Measurements from ENCODE around the gene HAVCR2. TPM values are rescaled to one million over a fixed set of nuclear protein-coding genes. Genes with fewer than 3 reads are reported as not detected.

Gene HAVCR2
- total and polyA plus RNA-seq, 10 of the 15 experiments (the other 5 are each of a cell fraction or from before 2014, with no cell fraction given): 5.2 to 7.5 (median 6.9) TPM

- SMC1A ChIA-PET (ENCODE audit: uncharacterized antibody, unreplicated experiment): interaction anchor here (0.9 kb wide), 1 partner anchor 74 kb away, joined by 3 read pairs; the partner anchor contains the start of gene MED7
- H3K79me2 ChIP-seq (ENCODE audit: control insufficient read depth, insufficient read depth, low read length): no peaks in the 10 kb centered on the region
Observed at GRCh38 chr5:157068785-157069184, 40.1 kb downstream of the HAVCR2 start.

GRCh38 chr5:157068339-157068738 lies 40.5 kb downstream of the HAVCR2 start:
- no peak overlapping the region for H3K9ac ChIP-seq (ENCODE audit: control insufficient read depth, insufficient read depth, low read length)
- no peaks in the 10 kb centered on the region for H3K36me3 ChIP-seq (ENCODE audit: control insufficient read depth in 2 of 2, insufficient read depth in 2 of 2, low read length in 1 of 2)
- WGBS (ENCODE audit: insufficient coverage, insufficient replicate concordance, low lambda C conversion rate, missing lambda C conversion rate): 70% methylated on average over 5 of the region's 5 CpGs
- no peak overlapping the region for H3K4me2 ChIP-seq (ENCODE audit: control insufficient read depth, insufficient read depth)
- TF ChIP-seq KAT2A (conservative IDR thresholded peaks at IDR 0.05; ENCODE audit: control insufficient read depth, low read depth, low read length): no peak
- POLR2A ChIA-PET: no interaction called here
- SMC1A ChIA-PET (ENCODE audit: uncharacterized antibody, unreplicated experiment): no interaction called here
- RAD21 ChIA-PET (ENCODE audit: unreplicated experiment): no interaction called here
- no peaks in the 10 kb centered on the region for H3K9me3 ChIP-seq (replicated peaks; ENCODE audit: control insufficient read depth, insufficient read depth, low read length)
- no TSS peak for BruUV-seq (replicated peaks)
- H4K20me1 ChIP-seq (ENCODE audit: control insufficient read depth, insufficient read depth): no peaks in the 10 kb centered on the region
- no peak overlapping the region for H3K4me3 ChIP-seq
- no peak for ATAC-seq
- in situ Hi-C loops (cut with MboI) (no loop called here), intact Hi-C loops (cut with micrococcal nuclease; ENCODE audit: unreplicated experiment) (no loop called here)
- no peaks in the 10 kb centered on the region for H3K4me1 ChIP-seq (ENCODE audit: control insufficient read depth, insufficient read depth, low read length)
- H3K27ac ChIP-seq (ENCODE audit: control insufficient read depth, insufficient read depth): no peak overlapping the region
- no peak for DNase-seq (ENCODE audit: low read depth, low spot score)
- FAIRE-seq: no peak
- H3K79me2 ChIP-seq (ENCODE audit: control insufficient read depth, insufficient read depth, low read length): no peaks in the 10 kb centered on the region
- CTCF ChIA-PET: no interaction called here
- H3K27me3 ChIP-seq (replicated peaks in 1 of 2; ENCODE audit: control insufficient read depth in 2 of 2, insufficient read depth in 2 of 2, low read length in 1 of 2): no peaks in the 10 kb centered on the region
- no peak overlapping the region for H2AFZ ChIP-seq (ENCODE audit: control insufficient read depth, low read depth, low read length)

More at GRCh38 chr5:157068785-157069184, 40.1 kb downstream of the HAVCR2 start:
- POLR2A ChIA-PET: no interaction called here
- no peak overlapping the region for H3K4me3 ChIP-seq
- CTCF ChIA-PET: no interaction called here
- RAD21 ChIA-PET (ENCODE audit: unreplicated experiment): no interaction called here
- FAIRE-seq: no peak
- H3K36me3 ChIP-seq (ENCODE audit: control insufficient read depth in 2 of 2, insufficient read depth in 2 of 2, low read length in 1 of 2): no peaks in the 10 kb centered on the region
- no peaks in the 10 kb centered on the region for H3K4me1 ChIP-seq (ENCODE audit: control insufficient read depth, insufficient read depth, low read length)
- no peak overlapping the region for H3K9ac ChIP-seq (ENCODE audit: control insufficient read depth, insufficient read depth, low read length)
- 79% methylated on average over 5 of the region's 5 CpGs for WGBS (ENCODE audit: insufficient coverage, insufficient replicate concordance, low lambda C conversion rate, missing lambda C conversion rate)
- no peaks in the 10 kb centered on the region for H4K20me1 ChIP-seq (ENCODE audit: control insufficient read depth, insufficient read depth)
- in situ Hi-C loops (cut with MboI) (no loop called here), intact Hi-C loops (cut with micrococcal nuclease; ENCODE audit: unreplicated experiment) (no loop called here)
- no peak for TF ChIP-seq FOXK2 (IDR thresholded peaks at IDR 0.05)
- TF ChIP-seq NKRF (conservative IDR thresholded peaks at IDR 0.05): no peak
- no peak for TF ChIP-seq EZH2 (IDR thresholded peaks at IDR 0.05; ENCODE audit: borderline replicate concordance, control insufficient read depth, low read depth, low read length)
- H3K4me2 ChIP-seq (ENCODE audit: control insufficient read depth, insufficient read depth): no peak overlapping the region
- H3K9me3 ChIP-seq (replicated peaks; ENCODE audit: control insufficient read depth, insufficient read depth, low read length): no peaks in the 10 kb centered on the region
- no peak for ATAC-seq
- BruUV-seq (replicated peaks): no TSS peak
- no peaks in the 10 kb centered on the region for H3K27me3 ChIP-seq (replicated peaks in 1 of 2; ENCODE audit: control insufficient read depth in 2 of 2, insufficient read depth in 2 of 2, low read length in 1 of 2)
- no peak for DNase-seq (ENCODE audit: low read depth, low spot score)
- H2AFZ ChIP-seq (ENCODE audit: control insufficient read depth, low read depth, low read length): no peak overlapping the region
- no peak overlapping the region for H3K27ac ChIP-seq (ENCODE audit: control insufficient read depth, insufficient read depth)

Data from GM12878 (cell line).